ENCODE data around the gene HLA-DPA1. TPM values are rescaled to one million over a fixed set of nuclear protein-coding genes. Genes with fewer than 3 reads are reported as not detected.

HLA-DPA1 gene
- total and polyA plus RNA-seq, 4 donors, result 12.0 to 49.3 (median 29.2) TPM

DNA sequence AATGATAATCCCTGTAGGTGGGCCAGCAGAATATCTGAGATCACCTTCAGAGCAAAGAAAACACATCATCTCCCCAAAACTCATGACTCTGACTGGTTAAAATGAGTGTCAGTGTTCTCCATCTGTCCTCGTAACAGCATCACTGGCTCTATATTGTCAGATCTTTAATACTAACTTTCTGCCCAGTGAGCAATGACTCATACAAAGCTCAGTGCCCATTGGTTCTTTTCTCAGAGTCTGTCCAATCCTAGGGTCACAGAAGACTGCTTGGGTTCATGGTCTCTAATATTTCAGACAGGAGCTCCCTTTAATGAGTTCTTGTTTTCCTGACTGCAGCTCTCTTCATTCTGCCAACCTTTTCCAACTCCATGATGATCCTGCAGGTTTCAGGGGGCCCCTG lies 38.7 kb upstream of the HLA-DPA1 start:
- Histone ChIP-seq H3K4me3 (ENCODE audit: low read depth in 1 of 3, low read length in 3 of 3) (no peak overlapping the region), H3K27me3 (ENCODE audit: control insufficient read depth in 4 of 4, insufficient read depth in 4 of 4, low read length in 3 of 4) (peaks cover 0 to 16% (median 3%) of the 10 kb centered on the region in 4 donors), H3K27ac (ENCODE audit: low read depth in 1 of 2, low read length in 2 of 2) (no peak overlapping the region), H3K36me3 (ENCODE audit: control insufficient read depth in 4 of 4, insufficient read depth in 3 of 4, low read depth in 1 of 4, low read length in 3 of 4) (no peaks in the 10 kb centered on the region), H3K9me3 (ENCODE audit: control insufficient read depth in 4 of 4, low read length in 3 of 4) (no peaks in the 10 kb centered on the region), H3K9ac (ENCODE audit: low read depth in 1 of 2, low read length in 2 of 2) (no peak overlapping the region), H3K4me1 (ENCODE audit: control insufficient read depth in 4 of 4, insufficient read depth in 4 of 4, low read length in 3 of 4) (no peaks in the 10 kb centered on the region)
- DNase-seq (ENCODE audit: low spot score), result no peak
- 43% methylated on average over 1 of the region's 1 CpG for WGBS
- TF ChIP-seq EGR1 (IDR thresholded peaks at IDR 0.05; ENCODE audit: low read depth in 2 of 2) (no peak), GABPA (IDR thresholded peaks at IDR 0.05 in 1 of 2, conservative IDR thresholded peaks at IDR 0.05 in 1 of 2) (no peak), SP1 (IDR thresholded peaks at IDR 0.05) (no peak), RAD21 (IDR thresholded peaks at IDR 0.05) (no peak), RXRA (IDR thresholded peaks at IDR 0.05) (no peak), NR2F2 (IDR thresholded peaks at IDR 0.05) (no peak), TAF1 (conservative IDR thresholded peaks at IDR 0.05) (no peak), FOXA2 (IDR thresholded peaks at IDR 0.05) (no peak)
- TF ChIP-seq, protein P1, sequence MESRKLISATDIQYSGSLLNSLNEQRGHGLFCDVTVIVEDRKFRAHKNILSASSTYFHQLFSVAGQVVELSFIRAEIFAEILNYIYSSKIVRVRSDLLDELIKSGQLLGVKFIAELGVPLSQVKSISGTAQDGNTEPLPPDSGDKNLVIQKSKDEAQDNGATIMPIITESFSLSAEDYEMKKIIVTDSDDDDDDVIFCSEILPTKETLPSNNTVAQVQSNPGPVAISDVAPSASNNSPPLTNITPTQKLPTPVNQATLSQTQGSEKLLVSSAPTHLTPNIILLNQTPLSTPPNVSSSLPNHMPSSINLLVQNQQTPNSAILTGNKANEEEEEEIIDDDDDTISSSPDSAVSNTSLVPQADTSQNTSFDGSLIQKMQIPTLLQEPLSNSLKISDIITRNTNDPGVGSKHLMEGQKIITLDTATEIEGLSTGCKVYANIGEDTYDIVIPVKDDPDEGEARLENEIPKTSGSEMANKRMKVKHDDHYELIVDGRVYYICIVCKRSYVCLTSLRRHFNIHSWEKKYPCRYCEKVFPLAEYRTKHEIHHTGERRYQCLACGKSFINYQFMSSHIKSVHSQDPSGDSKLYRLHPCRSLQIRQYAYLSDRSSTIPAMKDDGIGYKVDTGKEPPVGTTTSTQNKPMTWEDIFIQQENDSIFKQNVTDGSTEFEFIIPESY (IDR thresholded peaks at IDR 0.05), result no peak
- TF ChIP-seq, protein P2, sequence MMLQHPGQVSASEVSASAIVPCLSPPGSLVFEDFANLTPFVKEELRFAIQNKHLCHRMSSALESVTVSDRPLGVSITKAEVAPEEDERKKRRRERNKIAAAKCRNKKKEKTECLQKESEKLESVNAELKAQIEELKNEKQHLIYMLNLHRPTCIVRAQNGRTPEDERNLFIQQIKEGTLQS (IDR thresholded peaks at IDR 0.05), result no peak
- TF ChIP-seq, protein P3, sequence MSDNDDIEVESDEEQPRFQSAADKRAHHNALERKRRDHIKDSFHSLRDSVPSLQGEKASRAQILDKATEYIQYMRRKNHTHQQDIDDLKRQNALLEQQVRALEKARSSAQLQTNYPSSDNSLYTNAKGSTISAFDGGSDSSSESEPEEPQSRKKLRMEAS (IDR thresholded peaks at IDR 0.05), result no peak
- TF ChIP-seq, protein P4, sequence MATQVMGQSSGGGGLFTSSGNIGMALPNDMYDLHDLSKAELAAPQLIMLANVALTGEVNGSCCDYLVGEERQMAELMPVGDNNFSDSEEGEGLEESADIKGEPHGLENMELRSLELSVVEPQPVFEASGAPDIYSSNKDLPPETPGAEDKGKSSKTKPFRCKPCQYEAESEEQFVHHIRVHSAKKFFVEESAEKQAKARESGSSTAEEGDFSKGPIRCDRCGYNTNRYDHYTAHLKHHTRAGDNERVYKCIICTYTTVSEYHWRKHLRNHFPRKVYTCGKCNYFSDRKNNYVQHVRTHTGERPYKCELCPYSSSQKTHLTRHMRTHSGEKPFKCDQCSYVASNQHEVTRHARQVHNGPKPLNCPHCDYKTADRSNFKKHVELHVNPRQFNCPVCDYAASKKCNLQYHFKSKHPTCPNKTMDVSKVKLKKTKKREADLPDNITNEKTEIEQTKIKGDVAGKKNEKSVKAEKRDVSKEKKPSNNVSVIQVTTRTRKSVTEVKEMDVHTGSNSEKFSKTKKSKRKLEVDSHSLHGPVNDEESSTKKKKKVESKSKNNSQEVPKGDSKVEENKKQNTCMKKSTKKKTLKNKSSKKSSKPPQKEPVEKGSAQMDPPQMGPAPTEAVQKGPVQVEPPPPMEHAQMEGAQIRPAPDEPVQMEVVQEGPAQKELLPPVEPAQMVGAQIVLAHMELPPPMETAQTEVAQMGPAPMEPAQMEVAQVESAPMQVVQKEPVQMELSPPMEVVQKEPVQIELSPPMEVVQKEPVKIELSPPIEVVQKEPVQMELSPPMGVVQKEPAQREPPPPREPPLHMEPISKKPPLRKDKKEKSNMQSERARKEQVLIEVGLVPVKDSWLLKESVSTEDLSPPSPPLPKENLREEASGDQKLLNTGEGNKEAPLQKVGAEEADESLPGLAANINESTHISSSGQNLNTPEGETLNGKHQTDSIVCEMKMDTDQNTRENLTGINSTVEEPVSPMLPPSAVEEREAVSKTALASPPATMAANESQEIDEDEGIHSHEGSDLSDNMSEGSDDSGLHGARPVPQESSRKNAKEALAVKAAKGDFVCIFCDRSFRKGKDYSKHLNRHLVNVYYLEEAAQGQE (IDR thresholded peaks at IDR 0.05), result no peak
- TF ChIP-seq, protein P5, sequence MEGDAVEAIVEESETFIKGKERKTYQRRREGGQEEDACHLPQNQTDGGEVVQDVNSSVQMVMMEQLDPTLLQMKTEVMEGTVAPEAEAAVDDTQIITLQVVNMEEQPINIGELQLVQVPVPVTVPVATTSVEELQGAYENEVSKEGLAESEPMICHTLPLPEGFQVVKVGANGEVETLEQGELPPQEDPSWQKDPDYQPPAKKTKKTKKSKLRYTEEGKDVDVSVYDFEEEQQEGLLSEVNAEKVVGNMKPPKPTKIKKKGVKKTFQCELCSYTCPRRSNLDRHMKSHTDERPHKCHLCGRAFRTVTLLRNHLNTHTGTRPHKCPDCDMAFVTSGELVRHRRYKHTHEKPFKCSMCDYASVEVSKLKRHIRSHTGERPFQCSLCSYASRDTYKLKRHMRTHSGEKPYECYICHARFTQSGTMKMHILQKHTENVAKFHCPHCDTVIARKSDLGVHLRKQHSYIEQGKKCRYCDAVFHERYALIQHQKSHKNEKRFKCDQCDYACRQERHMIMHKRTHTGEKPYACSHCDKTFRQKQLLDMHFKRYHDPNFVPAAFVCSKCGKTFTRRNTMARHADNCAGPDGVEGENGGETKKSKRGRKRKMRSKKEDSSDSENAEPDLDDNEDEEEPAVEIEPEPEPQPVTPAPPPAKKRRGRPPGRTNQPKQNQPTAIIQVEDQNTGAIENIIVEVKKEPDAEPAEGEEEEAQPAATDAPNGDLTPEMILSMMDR (IDR thresholded peaks at IDR 0.05; ENCODE audit: low read depth, low read length, missing input control), result no peak

DNA sequence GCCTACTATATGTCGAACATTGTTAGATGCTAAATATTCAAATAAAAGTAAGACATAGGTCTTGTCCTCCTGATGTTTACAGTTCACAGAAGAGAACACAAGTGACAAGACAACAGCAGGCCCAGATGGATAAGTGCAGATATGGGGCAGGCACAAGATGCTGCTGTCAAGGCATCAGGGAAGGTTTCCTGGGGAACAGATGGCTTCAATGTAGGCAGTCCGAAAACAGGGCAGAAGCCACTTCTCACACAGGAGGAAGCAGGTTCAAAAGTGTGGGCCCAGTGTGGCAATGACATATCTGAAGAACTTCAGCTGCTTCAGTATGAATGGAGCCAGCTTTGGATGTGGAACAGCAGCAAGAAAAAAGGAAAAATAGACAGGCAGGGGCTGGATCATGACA lies 34.9 kb upstream of the HLA-DPA1 start:
- Histone ChIP-seq H3K9ac (ENCODE audit: low read depth in 1 of 2, low read length in 2 of 2) (no peak overlapping the region), H3K27ac (ENCODE audit: low read depth in 1 of 2, low read length in 2 of 2) (no peak overlapping the region), H3K4me3 (ENCODE audit: low read depth in 1 of 3, low read length in 3 of 3) (no peak overlapping the region), H3K4me1 (ENCODE audit: control insufficient read depth in 4 of 4, insufficient read depth in 4 of 4, low read length in 3 of 4) (no peaks in the 10 kb centered on the region), H3K36me3 (ENCODE audit: control insufficient read depth in 4 of 4, insufficient read depth in 3 of 4, low read depth in 1 of 4, low read length in 3 of 4) (no peaks in the 10 kb centered on the region), H3K9me3 (ENCODE audit: control insufficient read depth in 4 of 4, low read length in 3 of 4) (no peaks in the 10 kb centered on the region), H3K27me3 (ENCODE audit: control insufficient read depth in 4 of 4, insufficient read depth in 4 of 4, low read length in 3 of 4) (peaks cover 0 to 6% (median 0%) of the 10 kb centered on the region in 4 donors)
- 72% methylated on average over 2 of the region's 2 CpGs for WGBS
- TF ChIP-seq TAF1 (conservative IDR thresholded peaks at IDR 0.05), result no peak
- TF ChIP-seq EGR1 (IDR thresholded peaks at IDR 0.05; ENCODE audit: low read depth in 2 of 2), result no peak
- DNase-seq (ENCODE audit: low spot score), result no peak
